K562 (cell line): Measurements from ENCODE around the gene SYT14. TPM values are rescaled to one million over a fixed set of nuclear protein-coding genes. Genes with fewer than 3 reads are reported as not detected.

Experiments used
- ATAC-seq: fragments of 200-7000 bp; cut with Tn5 transposase; 3 replicates; pipeline ENCODE4 v1.9.1; 2020; ENCODE audit warnings: moderate library complexity
- BruUV-seq: library from RNA; stranded (reverse); fragments of 400-500 nt; replicated peaks from 2 replicates; lab custom pipeline; 2021; lab: Mats Ljungman, UMichigan
- CTCF ChIA-PET: fragments of 300-600 bp; formaldehyde crosslinking; extraction: SDS; loops from one replicate; lab custom pipeline; 2021; ENCODE audit warnings: low intra/inter-chr PET ratio; lab: Yijun Ruan, JAX
- POLR2A ChIA-PET: fragments of 300-600, 350-650 bp; sonication (Branson Sonifier 250); formaldehyde crosslinking; extraction: SDS; loops from one replicate; lab custom pipeline; 2021; ENCODE audit warnings: antibody characterized with exemption, inconsistent platforms; lab: Yijun Ruan, JAX
- DNase-seq, 4 experiments: peaks; one replicate each; pipeline versions ENCODE4 v3.0.0 to v3.0.0-alpha.2; 2011 to 2018; ENCODE audit warnings: low spot score in 3 of 4, mixed read lengths in 3 of 4; ENCODE audit errors: extremely low read depth in 1 of 4
- FAIRE-seq: peaks from 2 replicates; lab custom pipeline; 2011; peaks lifted over from hg19 to GRCh38; lab: Jason Lieb, UNC
- H2AFZ ChIP-seq: 2 replicates; pipeline ENCODE4 v1.6.0; 2011; ENCODE audit warnings: low read depth, low read length, control low read depth, inconsistent platforms
- H3K27ac ChIP-seq: fragments of 200-600 bp; 3 replicates; pipeline ENCODE4 v1.8.0; 2011; ENCODE audit warnings: low read depth, mild to moderate bottlenecking, control low read depth, inconsistent platforms, low read length, moderate library complexity, mixed read lengths; ENCODE audit errors: extremely low read depth
- H3K27me3 ChIP-seq, 2 experiments: fragments of 300-600 bp in 1 of 2; 2 replicates in 1 of 2; 3 replicates in 1 of 2; pipeline versions ENCODE4 v1.6.0 to v1.8.0; 2011; ENCODE audit warnings: inconsistent platforms in 2 of 2, low read length in 2 of 2, mild to moderate bottlenecking in 1 of 2, mixed read lengths in 1 of 2, moderate library complexity in 1 of 2; ENCODE audit not compliant: control insufficient read depth in 2 of 2, insufficient read depth in 2 of 2
- H3K36me3 ChIP-seq: fragments of 300-600 bp; 3 replicates; pipeline ENCODE4 v1.8.0; 2011; ENCODE audit warnings: mild to moderate bottlenecking, low read length, inconsistent platforms; ENCODE audit not compliant: control insufficient read depth, insufficient read depth
- H3K4me1 ChIP-seq, 2 experiments: fragments of 200-600 bp in 1 of 2; replicated peaks in 1 of 2; 2 replicates in 1 of 2; 3 replicates in 1 of 2; pipeline versions ENCODE4 v1.5.1 to v1.8.0; 2011; ENCODE audit warnings: inconsistent platforms in 2 of 2, low read length in 2 of 2, mild to moderate bottlenecking in 1 of 2, mixed read lengths in 1 of 2, moderate library complexity in 1 of 2; ENCODE audit not compliant: control insufficient read depth in 2 of 2, insufficient read depth in 2 of 2
- H3K4me2 ChIP-seq: 2 replicates; pipeline ENCODE4 v1.6.1; 2011; ENCODE audit warnings: low read length, control low read depth, inconsistent platforms, mixed read lengths; ENCODE audit not compliant: insufficient read depth
- H3K4me3 ChIP-seq: fragments of 200-600 bp; sonication (generic), shearing (Covaris generic); 2 replicates; pipeline ENCODE4 v1.5.1; 2016; ENCODE audit warnings: control low read depth, inconsistent platforms
- H3K79me2 ChIP-seq: fragments of 200-600 bp; 3 replicates; pipeline ENCODE4 v1.8.0; 2011; ENCODE audit warnings: low read length, inconsistent platforms; ENCODE audit not compliant: control insufficient read depth, insufficient read depth
- H3K9ac ChIP-seq, 2 experiments: 2 replicates each; pipeline versions ENCODE4 v1.6.0 to v1.6.1; 2011; ENCODE audit warnings: low read depth in 2 of 2, low read length in 2 of 2, control low read depth in 1 of 2, inconsistent platforms in 1 of 2, mild to moderate bottlenecking in 1 of 2, mixed read lengths in 1 of 2; ENCODE audit not compliant: insufficient read depth in 1 of 2
- H3K9me1 ChIP-seq: one replicate; pipeline ENCODE4 v1.6.0; 2011; ENCODE audit warnings: inconsistent platforms, mild to moderate bottlenecking, low read length, moderate library complexity; ENCODE audit not compliant: control insufficient read depth, insufficient read depth
- H3K9me3 ChIP-seq: replicated peaks from 2 replicates; pipeline ENCODE4 v1.5.1; 2011; ENCODE audit warnings: low read depth, low read length, inconsistent platforms; ENCODE audit not compliant: control insufficient read depth, insufficient read depth
- H4K20me1 ChIP-seq: replicated peaks from 2 replicates; pipeline ENCODE4 v1.6.1; 2011; ENCODE audit warnings: low read length, inconsistent platforms, mixed read lengths; ENCODE audit not compliant: control insufficient read depth, insufficient read depth
- BACH1 ChIP-seq: fragments of 200-800 bp; sonication (Bioruptor generic); IDR thresholded peaks from 2 replicates; pipeline ENCODE4 v1.6.1; 2016; ENCODE audit warnings: missing genetic modification characterization, missing compliant biosample characterization
- KAT7 ChIP-seq: sonication (generic); formaldehyde crosslinking; IDR thresholded peaks from 2 replicates; pipeline ENCODE4 v1.8.0; 2022; ENCODE audit warnings: missing genetic modification reagents, mild to moderate bottlenecking, borderline replicate concordance
- NFYB ChIP-seq: IDR thresholded peaks from 2 replicates; pipeline ENCODE4 v1.6.1; 2011; ENCODE audit warnings: mild to moderate bottlenecking, moderate library complexity; ENCODE audit not compliant: insufficient read length; ENCODE audit errors: extremely low read depth
- NR4A1 ChIP-seq, 2 experiments: fragments of 250-450 bp in 1 of 2; fragments of 450-650 bp in 1 of 2; sonication (Bioruptor Pico) in 1 of 2; IDR thresholded peaks; 2 replicates each; pipeline versions ENCODE4 v1.4.0 to v1.6.1; 2016 to 2020; ENCODE audit warnings: mild to moderate bottlenecking in 2 of 2, missing compliant biosample characterization in 1 of 2, missing genetic modification characterization in 1 of 2, moderate library complexity in 1 of 2
- SIX5 ChIP-seq, 2 experiments: IDR thresholded peaks; 2 replicates each; pipeline ENCODE4 v1.6.1; 2011; ENCODE audit warnings: low read length in 2 of 2, borderline replicate concordance in 1 of 2, low read depth in 1 of 2, mild to moderate bottlenecking in 1 of 2, moderate library complexity in 1 of 2; ENCODE audit not compliant: insufficient read depth in 1 of 2
- SMC3 ChIP-seq: conservative IDR thresholded peaks from 2 replicates; pipeline ENCODE4 v1.6.1; 2011; ENCODE audit warnings: low read depth, low read length, improper control_type of control experiment; ENCODE audit not compliant: insufficient read depth
- XRCC4 ChIP-seq: IDR thresholded peaks from one replicate; pipeline ENCODE4 v1.6.1; 2011; ENCODE audit not compliant: insufficient read depth, insufficient read length; ENCODE audit errors: extremely low read depth
- ZBTB5 ChIP-seq: fragments of 450-650 bp; IDR thresholded peaks from 2 replicates; pipeline ENCODE4 v1.6.1; 2017; ENCODE audit warnings: antibody characterized with exemption
- ZNF75A ChIP-seq: fragments of 450-650 bp; formaldehyde crosslinking; IDR thresholded peaks from 2 replicates; pipeline ENCODE4 v1.4.0; 2020; ENCODE audit warnings: mild to moderate bottlenecking
- WGBS: fragments of 100-300 bp; shearing (Covaris generic); methylation state at CpG from one replicate; pipeline ENCODE4 v1.1.6; 2016; ENCODE audit warnings: low coverage, mixed read lengths; ENCODE audit not compliant: insufficient coverage; ENCODE audit errors: missing lambda C conversion rate; 5-methylcytosine and 5-hydroxymethylcytosine counted together
- in situ Hi-C: fragments of 300-500 bp; cut with MboI; formaldehyde crosslinking; loops from 4 replicates; pipeline ENCODE4 v1.15.0; 2018; ENCODE audit warnings: inconsistent platforms, mixed read lengths
- intact Hi-C: fragments of 100-400 bp; cut with micrococcal nuclease; formaldehyde crosslinking; loops from 2 replicates; pipeline ENCODE4 v1.14.2; 2022
- polyA plus RNA-seq, 8 experiments: library from polyadenylated mRNA; depleted of rRNA in 4 of 8; stranded (reverse) in 5 of 8; unstranded in 3 of 8; fragments of >200 nt; fragmentation: Nextera tagmentation in 2 of 8; fragmentation: Illumina TruSeq in 1 of 8; extraction: Ambion mirVana in 2 of 8; extraction: Trizol in 1 of 8; gene quantifications; 2 replicates each; pipeline versions ENCODE4 v1.2.1 to v1.2.3, GENCODE V29; 2011 to 2014; ENCODE audit warnings: inconsistent platforms in 1 of 8, missing spikeins in 1 of 8
- total RNA-seq, 7 experiments: library from RNA; depleted of rRNA in 6 of 7; stranded (reverse); fragments of >200 nt in 6 of 7; fragmentation: Illumina TruSeq in 2 of 7; extraction: Trizol in 2 of 7; gene quantifications; 2 replicates each; pipeline versions ENCODE4 v1.2.1 to v1.2.3, GENCODE V29; 2011 to 2021; ENCODE audit warnings: low replicate concordance in 1 of 7
- TF ChIP-seq, protein P1 (sequence below): fragments of 250-450 bp; sonication (Bioruptor Pico); IDR thresholded peaks from 2 replicates; pipeline ENCODE4 v1.5.0; 2021
- TF ChIP-seq, protein P2 (sequence below), 3 experiments: IDR thresholded peaks in 2 of 3; conservative IDR thresholded peaks in 1 of 3; 2 replicates each; pipeline ENCODE4 v1.5.1; 2011 to 2012; ENCODE audit warnings: low read length in 3 of 3, mild to moderate bottlenecking in 3 of 3, control low read depth in 2 of 3, improper control_type of control experiment in 1 of 3, inconsistent platforms in 1 of 3, low read depth in 1 of 3, mixed read lengths in 1 of 3, moderate library complexity in 1 of 3; ENCODE audit not compliant: insufficient read depth in 2 of 3

Gene SYT14
- total and polyA plus RNA-seq, 9 of the 15 experiments (the other 6 are each of a cell fraction or from before 2014, with no cell fraction given), result 0.01 to 0.04 TPM; not detected in 7

- no TSS peak for BruUV-seq
- in situ Hi-C loops, result no loop called here
- Histone ChIP-seq H3K79me2 (no peaks in the 10 kb centered on the region), H2AFZ (no peak overlapping the region), H3K4me2 (no peak overlapping the region), H3K9me1 (no peaks in the 10 kb centered on the region), H3K9ac (no peak overlapping the region), H3K27me3 (no peaks in the 10 kb centered on the region), H3K4me1 (no peaks in the 10 kb centered on the region; a peak in 1 of 5 replicates), H3K9me3 (no peaks in the 10 kb centered on the region), H3K36me3 (no peaks in the 10 kb centered on the region), H3K27ac (no peak overlapping the region), H4K20me1 (no peaks in the 10 kb centered on the region), H3K4me3 (no peak overlapping the region)
- peak in 2 of 4 experiments; percentile 11 to 17 for DNase-seq
- ATAC-seq, result peak; percentile 65
- TF ChIP-seq NFYB (peak; percentile 25), XRCC4 (no peak)
- ChIA-PET POLR2A (no interaction called here), CTCF (no interaction called here)
- WGBS, result 0% methylated on average over 6 of the region's 6 CpGs
- intact Hi-C loops, result no loop called here
- FAIRE-seq, result peak; percentile 44
Measured at GRCh38 chr1:210089855-210090254, 151.8 kb downstream of the SYT14 start.

GRCh38 chr1:210092366-210092765 is 154.3 kb downstream of the SYT14 start:
- DNase-seq, result no peak
- in situ Hi-C loops, result no loop called here
- CTCF ChIA-PET, result no interaction called here
- ATAC-seq, result no peak
- no TSS peak for BruUV-seq
- H3K4me3 ChIP-seq, result no peak overlapping the region
- intact Hi-C loops, result no loop called here
- POLR2A ChIA-PET, result no interaction called here
- H3K36me3 ChIP-seq, result no peaks in the 10 kb centered on the region
- H3K27ac ChIP-seq, result no peak overlapping the region
- H3K27me3 ChIP-seq, result no peaks in the 10 kb centered on the region
- no peak overlapping the region for H3K9ac ChIP-seq
- H2AFZ ChIP-seq, result no peak overlapping the region
- no peak for FAIRE-seq
- no peak overlapping the region for H3K4me2 ChIP-seq
- WGBS, result 2% methylated on average over 3 of the region's 3 CpGs
- no peaks in the 10 kb centered on the region for H3K9me3 ChIP-seq
- no peaks in the 10 kb centered on the region for H3K79me2 ChIP-seq
- H3K9me1 ChIP-seq, result no peaks in the 10 kb centered on the region
- H3K4me1 ChIP-seq, result no peaks in the 10 kb centered on the region
- H4K20me1 ChIP-seq, result no peaks in the 10 kb centered on the region
- TF ChIP-seq ZNF75A (CRISPR knock-in tag) (no peak), KAT7 (CRISPR knock-in tag) (no peak), BACH1 (no peak), NR4A1 (CRISPR knock-in tag; IDR thresholded peaks at IDR 0.05) (no peak), NR4A1 (tag; IDR thresholded peaks at IDR 0.05) (no peak), SMC3 (no peak), ZBTB5 (no peak), SIX5 (IDR thresholded peaks at IDR 0.05; ENCODE audit: borderline replicate concordance in 1 of 2, insufficient read depth in 1 of 2, low read depth in 1 of 2, low read length in 2 of 2) (no peak)
- TF ChIP-seq, protein P1, sequence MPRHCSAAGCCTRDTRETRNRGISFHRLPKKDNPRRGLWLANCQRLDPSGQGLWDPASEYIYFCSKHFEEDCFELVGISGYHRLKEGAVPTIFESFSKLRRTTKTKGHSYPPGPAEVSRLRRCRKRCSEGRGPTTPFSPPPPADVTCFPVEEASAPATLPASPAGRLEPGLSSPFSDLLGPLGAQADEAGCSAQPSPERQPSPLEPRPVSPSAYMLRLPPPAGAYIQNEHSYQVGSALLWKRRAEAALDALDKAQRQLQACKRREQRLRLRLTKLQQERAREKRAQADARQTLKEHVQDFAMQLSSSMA (CRISPR knock-in tag), result no peak
- TF ChIP-seq, protein P2, sequence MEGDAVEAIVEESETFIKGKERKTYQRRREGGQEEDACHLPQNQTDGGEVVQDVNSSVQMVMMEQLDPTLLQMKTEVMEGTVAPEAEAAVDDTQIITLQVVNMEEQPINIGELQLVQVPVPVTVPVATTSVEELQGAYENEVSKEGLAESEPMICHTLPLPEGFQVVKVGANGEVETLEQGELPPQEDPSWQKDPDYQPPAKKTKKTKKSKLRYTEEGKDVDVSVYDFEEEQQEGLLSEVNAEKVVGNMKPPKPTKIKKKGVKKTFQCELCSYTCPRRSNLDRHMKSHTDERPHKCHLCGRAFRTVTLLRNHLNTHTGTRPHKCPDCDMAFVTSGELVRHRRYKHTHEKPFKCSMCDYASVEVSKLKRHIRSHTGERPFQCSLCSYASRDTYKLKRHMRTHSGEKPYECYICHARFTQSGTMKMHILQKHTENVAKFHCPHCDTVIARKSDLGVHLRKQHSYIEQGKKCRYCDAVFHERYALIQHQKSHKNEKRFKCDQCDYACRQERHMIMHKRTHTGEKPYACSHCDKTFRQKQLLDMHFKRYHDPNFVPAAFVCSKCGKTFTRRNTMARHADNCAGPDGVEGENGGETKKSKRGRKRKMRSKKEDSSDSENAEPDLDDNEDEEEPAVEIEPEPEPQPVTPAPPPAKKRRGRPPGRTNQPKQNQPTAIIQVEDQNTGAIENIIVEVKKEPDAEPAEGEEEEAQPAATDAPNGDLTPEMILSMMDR (IDR thresholded peaks at IDR 0.05 in 2 of 3, conservative IDR thresholded peaks at IDR 0.05 in 1 of 3; ENCODE audit: insufficient read depth in 2 of 3, low read depth in 1 of 3, low read length in 3 of 3), result no peak
